Measurements from ENCODE around the gene LTO1. TPM values are rescaled to one million over a fixed set of nuclear protein-coding genes. Genes with fewer than 3 reads are reported as not detected.

LTO1 gene
- total RNA-seq, 1 experiment from 2014 or later = 27.5 TPM

- TF ChIP-seq, protein P1, sequence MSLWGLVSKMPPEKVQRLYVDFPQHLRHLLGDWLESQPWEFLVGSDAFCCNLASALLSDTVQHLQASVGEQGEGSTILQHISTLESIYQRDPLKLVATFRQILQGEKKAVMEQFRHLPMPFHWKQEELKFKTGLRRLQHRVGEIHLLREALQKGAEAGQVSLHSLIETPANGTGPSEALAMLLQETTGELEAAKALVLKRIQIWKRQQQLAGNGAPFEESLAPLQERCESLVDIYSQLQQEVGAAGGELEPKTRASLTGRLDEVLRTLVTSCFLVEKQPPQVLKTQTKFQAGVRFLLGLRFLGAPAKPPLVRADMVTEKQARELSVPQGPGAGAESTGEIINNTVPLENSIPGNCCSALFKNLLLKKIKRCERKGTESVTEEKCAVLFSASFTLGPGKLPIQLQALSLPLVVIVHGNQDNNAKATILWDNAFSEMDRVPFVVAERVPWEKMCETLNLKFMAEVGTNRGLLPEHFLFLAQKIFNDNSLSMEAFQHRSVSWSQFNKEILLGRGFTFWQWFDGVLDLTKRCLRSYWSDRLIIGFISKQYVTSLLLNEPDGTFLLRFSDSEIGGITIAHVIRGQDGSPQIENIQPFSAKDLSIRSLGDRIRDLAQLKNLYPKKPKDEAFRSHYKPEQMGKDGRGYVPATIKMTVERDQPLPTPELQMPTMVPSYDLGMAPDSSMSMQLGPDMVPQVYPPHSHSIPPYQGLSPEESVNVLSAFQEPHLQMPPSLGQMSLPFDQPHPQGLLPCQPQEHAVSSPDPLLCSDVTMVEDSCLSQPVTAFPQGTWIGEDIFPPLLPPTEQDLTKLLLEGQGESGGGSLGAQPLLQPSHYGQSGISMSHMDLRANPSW (CRISPR knock-in tag; conservative IDR thresholded peaks at IDR 0.05; ENCODE audit: low read depth) = no peak
- TF ChIP-seq ETV6 (CRISPR knock-in tag; IDR thresholded peaks at IDR 0.05) (peak; percentile 98), SOX15 (CRISPR knock-in tag; IDR thresholded peaks at IDR 0.05) (no peak), ZBTB21 (CRISPR knock-in tag; IDR thresholded peaks at IDR 0.05; ENCODE audit: borderline replicate concordance) (peak; percentile 89), NFYB (CRISPR knock-in tag; conservative IDR thresholded peaks at IDR 0.05; ENCODE audit: low read depth) (no peak), NR2C2 (CRISPR knock-in tag; IDR thresholded peaks at IDR 0.05) (no peak), NFATC4 (CRISPR knock-in tag; IDR thresholded peaks at IDR 0.05) (no peak), ELF4 (CRISPR knock-in tag; IDR thresholded peaks at IDR 0.05; ENCODE audit: low read depth) (no peak), RORB (CRISPR knock-in tag; IDR thresholded peaks at IDR 0.05) (no peak), ATF2 (CRISPR knock-in tag; IDR thresholded peaks at IDR 0.05; ENCODE audit: borderline replicate concordance, low read depth) (no peak), ERG (CRISPR knock-in tag; IDR thresholded peaks at IDR 0.05) (no peak), MXD4 (CRISPR knock-in tag; IDR thresholded peaks at IDR 0.05; ENCODE audit: borderline replicate concordance) (no peak), JUN (CRISPR knock-in tag; IDR thresholded peaks at IDR 0.05) (peak; percentile 86; the same call in 1 of the 2 replicates), ZNF317 (CRISPR knock-in tag; IDR thresholded peaks at IDR 0.05; ENCODE audit: borderline replicate concordance, low read depth) (peak; percentile 65), ZNF423 (CRISPR knock-in tag; IDR thresholded peaks at IDR 0.05) (no peak), KAT7 (CRISPR knock-in tag; IDR thresholded peaks at IDR 0.05; ENCODE audit: borderline replicate concordance) (peak; percentile 46; the same call in 1 of the 2 replicates), ZNF671 (CRISPR knock-in tag; IDR thresholded peaks at IDR 0.05) (no peak)
- TF ChIP-seq, protein P2, sequence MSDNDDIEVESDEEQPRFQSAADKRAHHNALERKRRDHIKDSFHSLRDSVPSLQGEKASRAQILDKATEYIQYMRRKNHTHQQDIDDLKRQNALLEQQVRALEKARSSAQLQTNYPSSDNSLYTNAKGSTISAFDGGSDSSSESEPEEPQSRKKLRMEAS (CRISPR knock-in tag; IDR thresholded peaks at IDR 0.05) = peak; percentile 99
- TF ChIP-seq, protein P3, sequence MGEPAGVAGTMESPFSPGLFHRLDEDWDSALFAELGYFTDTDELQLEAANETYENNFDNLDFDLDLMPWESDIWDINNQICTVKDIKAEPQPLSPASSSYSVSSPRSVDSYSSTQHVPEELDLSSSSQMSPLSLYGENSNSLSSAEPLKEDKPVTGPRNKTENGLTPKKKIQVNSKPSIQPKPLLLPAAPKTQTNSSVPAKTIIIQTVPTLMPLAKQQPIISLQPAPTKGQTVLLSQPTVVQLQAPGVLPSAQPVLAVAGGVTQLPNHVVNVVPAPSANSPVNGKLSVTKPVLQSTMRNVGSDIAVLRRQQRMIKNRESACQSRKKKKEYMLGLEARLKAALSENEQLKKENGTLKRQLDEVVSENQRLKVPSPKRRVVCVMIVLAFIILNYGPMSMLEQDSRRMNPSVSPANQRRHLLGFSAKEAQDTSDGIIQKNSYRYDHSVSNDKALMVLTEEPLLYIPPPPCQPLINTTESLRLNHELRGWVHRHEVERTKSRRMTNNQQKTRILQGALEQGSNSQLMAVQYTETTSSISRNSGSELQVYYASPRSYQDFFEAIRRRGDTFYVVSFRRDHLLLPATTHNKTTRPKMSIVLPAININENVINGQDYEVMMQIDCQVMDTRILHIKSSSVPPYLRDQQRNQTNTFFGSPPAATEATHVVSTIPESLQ (CRISPR knock-in tag; IDR thresholded peaks at IDR 0.05) = no peak
- TF ChIP-seq, protein P4, sequence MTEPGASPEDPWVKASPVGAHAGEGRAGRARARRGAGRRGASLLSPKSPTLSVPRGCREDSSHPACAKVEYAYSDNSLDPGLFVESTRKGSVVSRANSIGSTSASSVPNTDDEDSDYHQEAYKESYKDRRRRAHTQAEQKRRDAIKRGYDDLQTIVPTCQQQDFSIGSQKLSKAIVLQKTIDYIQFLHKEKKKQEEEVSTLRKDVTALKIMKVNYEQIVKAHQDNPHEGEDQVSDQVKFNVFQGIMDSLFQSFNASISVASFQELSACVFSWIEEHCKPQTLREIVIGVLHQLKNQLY (CRISPR knock-in tag; IDR thresholded peaks at IDR 0.05) = 0 out of 2 replicates have a peak, but pooled peaks have one; percentile 42
- TF ChIP-seq, protein P5, sequence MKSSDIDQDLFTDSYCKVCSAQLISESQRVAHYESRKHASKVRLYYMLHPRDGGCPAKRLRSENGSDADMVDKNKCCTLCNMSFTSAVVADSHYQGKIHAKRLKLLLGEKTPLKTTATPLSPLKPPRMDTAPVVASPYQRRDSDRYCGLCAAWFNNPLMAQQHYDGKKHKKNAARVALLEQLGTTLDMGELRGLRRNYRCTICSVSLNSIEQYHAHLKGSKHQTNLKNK (CRISPR knock-in tag; IDR thresholded peaks at IDR 0.05) = no peak
- TF ChIP-seq, protein P6, sequence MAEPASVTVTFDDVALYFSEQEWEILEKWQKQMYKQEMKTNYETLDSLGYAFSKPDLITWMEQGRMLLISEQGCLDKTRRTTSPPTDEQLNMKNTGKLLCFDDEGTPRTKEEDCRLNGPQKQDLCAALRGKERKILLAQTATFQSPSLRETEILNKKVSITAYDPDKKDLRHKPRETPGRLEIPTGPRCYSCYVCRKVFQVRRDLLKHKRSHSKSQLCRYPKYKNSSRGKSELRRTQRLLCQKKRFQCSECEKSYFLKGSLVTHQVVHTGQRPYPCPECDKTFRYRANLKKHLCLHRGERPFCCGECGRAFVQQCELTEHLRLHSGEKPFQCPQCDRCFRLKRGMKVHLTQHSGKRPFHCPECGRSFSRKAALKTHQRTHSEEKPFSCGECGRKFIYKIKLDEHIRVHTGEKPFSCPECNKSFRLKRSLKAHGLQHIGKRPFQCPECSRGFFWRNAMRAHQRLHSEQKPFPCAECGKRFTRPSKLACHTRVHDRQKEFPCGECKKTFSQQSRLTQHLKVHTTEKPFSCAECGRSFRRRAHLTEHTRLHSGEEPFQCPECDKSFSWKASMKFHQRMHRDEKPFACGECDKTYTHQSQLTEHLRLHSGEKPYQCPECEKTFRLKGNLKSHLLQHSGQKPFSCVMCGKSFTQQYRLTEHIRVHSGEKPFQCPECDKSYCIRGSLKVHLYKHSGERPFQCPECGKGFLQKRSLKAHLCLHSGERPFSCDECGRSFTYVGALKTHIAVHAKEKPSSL (CRISPR knock-in tag; conservative IDR thresholded peaks at IDR 0.05) = no peak
- TF ChIP-seq, protein P7, sequence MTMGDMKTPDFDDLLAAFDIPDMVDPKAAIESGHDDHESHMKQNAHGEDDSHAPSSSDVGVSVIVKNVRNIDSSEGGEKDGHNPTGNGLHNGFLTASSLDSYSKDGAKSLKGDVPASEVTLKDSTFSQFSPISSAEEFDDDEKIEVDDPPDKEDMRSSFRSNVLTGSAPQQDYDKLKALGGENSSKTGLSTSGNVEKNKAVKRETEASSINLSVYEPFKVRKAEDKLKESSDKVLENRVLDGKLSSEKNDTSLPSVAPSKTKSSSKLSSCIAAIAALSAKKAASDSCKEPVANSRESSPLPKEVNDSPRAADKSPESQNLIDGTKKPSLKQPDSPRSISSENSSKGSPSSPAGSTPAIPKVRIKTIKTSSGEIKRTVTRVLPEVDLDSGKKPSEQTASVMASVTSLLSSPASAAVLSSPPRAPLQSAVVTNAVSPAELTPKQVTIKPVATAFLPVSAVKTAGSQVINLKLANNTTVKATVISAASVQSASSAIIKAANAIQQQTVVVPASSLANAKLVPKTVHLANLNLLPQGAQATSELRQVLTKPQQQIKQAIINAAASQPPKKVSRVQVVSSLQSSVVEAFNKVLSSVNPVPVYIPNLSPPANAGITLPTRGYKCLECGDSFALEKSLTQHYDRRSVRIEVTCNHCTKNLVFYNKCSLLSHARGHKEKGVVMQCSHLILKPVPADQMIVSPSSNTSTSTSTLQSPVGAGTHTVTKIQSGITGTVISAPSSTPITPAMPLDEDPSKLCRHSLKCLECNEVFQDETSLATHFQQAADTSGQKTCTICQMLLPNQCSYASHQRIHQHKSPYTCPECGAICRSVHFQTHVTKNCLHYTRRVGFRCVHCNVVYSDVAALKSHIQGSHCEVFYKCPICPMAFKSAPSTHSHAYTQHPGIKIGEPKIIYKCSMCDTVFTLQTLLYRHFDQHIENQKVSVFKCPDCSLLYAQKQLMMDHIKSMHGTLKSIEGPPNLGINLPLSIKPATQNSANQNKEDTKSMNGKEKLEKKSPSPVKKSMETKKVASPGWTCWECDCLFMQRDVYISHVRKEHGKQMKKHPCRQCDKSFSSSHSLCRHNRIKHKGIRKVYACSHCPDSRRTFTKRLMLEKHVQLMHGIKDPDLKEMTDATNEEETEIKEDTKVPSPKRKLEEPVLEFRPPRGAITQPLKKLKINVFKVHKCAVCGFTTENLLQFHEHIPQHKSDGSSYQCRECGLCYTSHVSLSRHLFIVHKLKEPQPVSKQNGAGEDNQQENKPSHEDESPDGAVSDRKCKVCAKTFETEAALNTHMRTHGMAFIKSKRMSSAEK (CRISPR knock-in tag; IDR thresholded peaks at IDR 0.05; ENCODE audit: borderline replicate concordance) = no peak
These were observed 38.5 kb downstream of the LTO1 start (continued) for GRCh38 chr11:69636512-69637197.
